ENCODE results near the gene PRDM15.

Gene PRDM15

DNA sequence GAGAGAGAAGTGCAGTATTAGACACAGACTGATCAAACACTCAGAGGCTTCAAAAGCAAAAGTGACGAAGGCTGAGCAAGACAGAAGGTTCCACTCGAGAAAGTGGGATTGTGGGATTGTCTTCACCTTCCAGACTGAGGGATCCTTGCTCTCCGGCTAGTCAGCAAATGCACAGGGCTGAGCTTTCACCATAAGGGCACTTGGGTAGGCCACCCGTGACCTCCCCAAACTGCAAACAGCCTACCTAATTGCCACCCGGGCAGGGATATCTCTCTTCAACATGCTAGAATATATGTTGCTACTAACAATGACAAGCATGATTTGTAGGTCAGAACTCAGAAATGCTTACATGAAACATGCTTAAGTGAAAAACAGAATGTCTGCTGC, 77.0 kb downstream of the PRDM15 start:
- TF ChIP-seq, protein P1, sequence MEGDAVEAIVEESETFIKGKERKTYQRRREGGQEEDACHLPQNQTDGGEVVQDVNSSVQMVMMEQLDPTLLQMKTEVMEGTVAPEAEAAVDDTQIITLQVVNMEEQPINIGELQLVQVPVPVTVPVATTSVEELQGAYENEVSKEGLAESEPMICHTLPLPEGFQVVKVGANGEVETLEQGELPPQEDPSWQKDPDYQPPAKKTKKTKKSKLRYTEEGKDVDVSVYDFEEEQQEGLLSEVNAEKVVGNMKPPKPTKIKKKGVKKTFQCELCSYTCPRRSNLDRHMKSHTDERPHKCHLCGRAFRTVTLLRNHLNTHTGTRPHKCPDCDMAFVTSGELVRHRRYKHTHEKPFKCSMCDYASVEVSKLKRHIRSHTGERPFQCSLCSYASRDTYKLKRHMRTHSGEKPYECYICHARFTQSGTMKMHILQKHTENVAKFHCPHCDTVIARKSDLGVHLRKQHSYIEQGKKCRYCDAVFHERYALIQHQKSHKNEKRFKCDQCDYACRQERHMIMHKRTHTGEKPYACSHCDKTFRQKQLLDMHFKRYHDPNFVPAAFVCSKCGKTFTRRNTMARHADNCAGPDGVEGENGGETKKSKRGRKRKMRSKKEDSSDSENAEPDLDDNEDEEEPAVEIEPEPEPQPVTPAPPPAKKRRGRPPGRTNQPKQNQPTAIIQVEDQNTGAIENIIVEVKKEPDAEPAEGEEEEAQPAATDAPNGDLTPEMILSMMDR (IDR thresholded peaks at IDR 0.05; ENCODE audit: extremely low read depth, insufficient read depth, missing control alignments) = no peak
- in situ Hi-C loops (cut with MboI; ENCODE audit: low pct_unique_long_range_greater_than_20kb, low sequenced_read_pairs, unreplicated experiment) = no loop called here
- DNase-seq (ENCODE audit: low spot score) = no peak

DNA sequence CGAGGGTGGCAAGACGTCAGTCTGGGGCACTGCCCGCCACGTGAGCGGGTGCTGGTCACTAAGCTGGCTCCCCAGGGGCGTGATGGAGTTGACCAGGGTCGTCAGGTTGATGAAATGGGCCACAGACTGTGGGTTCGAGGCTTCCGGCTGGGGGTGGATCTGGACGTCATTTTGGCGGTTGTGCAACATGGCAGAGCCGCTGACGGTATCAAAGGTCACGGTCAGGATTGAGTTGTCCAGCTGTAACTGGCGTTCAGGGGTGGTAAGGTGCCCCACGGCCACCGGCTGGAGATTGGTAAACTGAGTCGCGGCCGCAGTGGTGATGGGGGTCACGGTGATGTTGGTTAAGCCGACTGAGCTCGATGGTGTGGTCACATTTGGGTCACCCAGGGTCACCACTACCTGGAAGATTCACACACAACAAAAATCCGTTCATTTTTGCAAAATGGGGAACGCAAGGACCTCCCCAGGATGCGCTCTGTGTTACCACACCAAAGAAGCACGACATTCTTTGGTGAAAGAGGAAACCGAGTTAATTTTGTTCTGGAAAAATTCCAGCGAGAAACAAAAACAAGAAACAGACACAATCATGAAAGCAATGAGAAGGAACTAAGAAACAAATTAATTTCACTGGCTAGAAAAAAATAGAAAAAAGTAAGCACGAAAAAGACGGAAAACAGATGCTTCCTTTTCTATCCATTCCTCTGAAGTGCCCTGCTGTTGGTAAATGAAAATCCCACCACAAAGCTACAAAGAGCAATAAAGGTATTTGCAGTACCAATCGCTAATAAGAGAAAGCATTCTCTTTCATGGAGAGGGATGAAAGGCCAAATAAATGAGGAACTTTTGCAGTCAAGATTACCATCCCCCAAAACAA, 77.6 kb downstream of the PRDM15 start:
- TF ChIP-seq, protein P1 (IDR thresholded peaks at IDR 0.05; ENCODE audit: extremely low read depth, insufficient read depth, missing control alignments) = no peak
- in situ Hi-C loops (cut with MboI; ENCODE audit: low pct_unique_long_range_greater_than_20kb, low sequenced_read_pairs, unreplicated experiment) = no loop called here
- no peak for DNase-seq (ENCODE audit: low spot score)

DNA sequence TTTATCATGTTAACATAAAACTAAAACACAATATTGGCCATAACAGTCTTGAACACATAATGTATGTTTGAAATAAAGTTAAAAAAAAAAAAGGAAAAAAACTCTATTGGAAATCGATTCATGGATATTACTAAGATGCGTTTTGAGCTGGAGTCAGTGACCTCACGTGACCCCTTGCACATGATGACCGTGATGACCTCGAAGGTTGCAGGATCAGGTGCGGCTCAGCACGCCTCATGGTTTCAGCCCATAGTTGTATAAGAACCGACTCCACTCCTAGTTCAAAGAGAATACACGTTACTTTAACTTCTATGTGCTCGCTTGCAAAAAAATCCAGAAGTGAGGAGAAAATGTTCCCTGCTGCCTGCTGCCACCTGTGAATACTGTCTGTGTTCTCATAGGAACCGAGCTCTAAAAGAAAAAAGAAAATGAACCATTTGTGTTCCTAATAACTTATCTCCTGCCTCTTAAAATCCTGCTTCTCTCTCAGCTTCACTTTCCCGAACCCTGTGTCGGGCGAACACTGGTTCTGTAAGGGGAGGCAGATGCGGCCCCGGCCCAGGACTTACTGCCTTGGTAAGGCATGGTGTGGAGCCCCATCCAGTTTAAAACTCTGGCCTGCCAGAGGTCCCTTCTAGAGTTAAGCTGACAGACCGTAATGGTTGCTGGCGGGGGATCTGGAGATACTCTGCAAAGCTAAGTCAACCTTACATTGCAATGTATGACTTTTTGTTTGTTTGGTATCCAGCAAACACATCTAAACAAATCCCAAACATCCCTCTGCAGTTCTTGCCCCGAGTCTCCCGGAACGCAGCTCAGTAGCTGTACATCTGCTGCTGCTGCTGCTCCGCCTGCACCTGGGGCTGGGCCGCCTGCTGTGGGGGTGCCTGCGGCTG, 78.5 kb downstream of the PRDM15 start:
- no peak for DNase-seq (ENCODE audit: low spot score)
- in situ Hi-C loops (cut with MboI; ENCODE audit: low pct_unique_long_range_greater_than_20kb, low sequenced_read_pairs, unreplicated experiment) = no loop called here
- TF ChIP-seq, protein P1 (IDR thresholded peaks at IDR 0.05; ENCODE audit: extremely low read depth, insufficient read depth, missing control alignments) = no peak

DNA sequence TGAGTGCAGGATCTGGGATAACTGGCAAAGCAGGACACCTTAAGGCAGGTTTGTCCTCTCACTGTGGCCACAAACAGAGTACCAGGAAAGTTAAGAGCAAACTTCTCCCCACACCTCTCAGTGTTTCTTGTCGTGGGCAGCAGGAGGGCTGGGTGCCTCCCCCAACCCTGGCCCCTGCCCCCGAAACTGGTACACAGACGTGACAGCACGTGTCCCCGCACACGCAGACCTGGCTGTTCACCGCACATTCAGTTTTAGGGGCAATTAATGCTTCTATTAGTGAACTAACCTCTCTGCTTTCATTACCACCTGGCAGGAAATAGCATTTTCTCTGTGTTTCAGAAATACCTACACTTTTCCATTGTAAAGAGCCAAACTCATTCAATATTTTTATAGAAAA, 79.4 kb downstream of the PRDM15 start:
- TF ChIP-seq, protein P1 (IDR thresholded peaks at IDR 0.05; ENCODE audit: extremely low read depth, insufficient read depth, missing control alignments) = no peak
- in situ Hi-C loops (cut with MboI; ENCODE audit: low pct_unique_long_range_greater_than_20kb, low sequenced_read_pairs, unreplicated experiment) = no loop called here

DNA sequence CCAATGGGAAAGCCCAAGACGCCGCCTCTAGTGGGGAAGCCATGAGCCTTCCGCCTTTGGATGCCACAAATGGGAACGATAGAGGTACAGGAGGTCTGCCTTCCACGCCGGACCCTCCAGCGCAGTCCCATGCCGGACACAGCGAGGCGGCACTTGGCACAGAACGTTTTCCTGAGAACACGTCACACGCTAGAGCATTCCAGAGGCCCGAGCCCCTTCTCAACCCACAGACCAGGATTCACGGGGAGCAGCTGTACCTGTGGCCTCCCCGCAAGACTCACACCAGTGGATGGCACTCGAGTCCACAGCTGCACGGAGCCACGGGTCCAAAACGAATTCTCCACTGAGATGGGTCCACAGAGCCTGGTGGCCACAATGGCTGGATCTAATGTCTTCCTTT, 80.8 kb downstream of the PRDM15 start:
- in situ Hi-C loops (cut with MboI; ENCODE audit: low pct_unique_long_range_greater_than_20kb, low sequenced_read_pairs, unreplicated experiment) = no loop called here
- DNase-seq (ENCODE audit: low spot score) = no peak
- TF ChIP-seq, protein P1 (IDR thresholded peaks at IDR 0.05; ENCODE audit: extremely low read depth, insufficient read depth, missing control alignments) = no peak

More for the DNA sequence above, 79.4 kb downstream of the PRDM15 start:
- DNase-seq (ENCODE audit: low spot score) = no peak

DNA sequence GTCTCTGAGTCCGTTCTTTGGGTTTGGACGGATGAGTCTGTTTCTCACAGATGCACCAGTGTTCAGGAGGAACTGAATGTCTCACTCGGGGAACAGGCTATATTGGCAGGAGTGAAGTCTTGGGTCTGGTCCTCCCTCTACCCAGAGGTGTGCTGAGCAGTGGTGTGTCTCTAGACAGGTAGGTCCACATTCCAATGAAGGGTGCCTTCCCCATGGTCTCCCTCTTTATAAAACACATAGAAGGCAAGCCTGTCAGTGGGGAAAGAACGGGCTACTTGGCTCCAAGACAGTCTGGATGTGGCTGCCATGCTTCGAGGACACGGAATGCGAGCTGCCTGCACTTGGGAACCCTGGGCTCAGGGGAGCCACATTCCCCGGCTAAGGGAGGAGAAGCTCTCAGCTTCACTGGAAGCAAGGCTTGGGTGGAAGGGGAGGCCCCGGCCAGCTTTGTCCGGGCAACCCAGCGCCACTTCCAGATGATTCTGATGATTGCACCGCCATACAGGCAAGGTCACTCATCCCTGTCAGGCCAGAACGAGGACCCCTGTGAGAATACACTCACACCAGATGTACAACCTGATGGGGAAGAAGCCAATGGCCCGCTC, 82.6 kb downstream of the PRDM15 start:
- in situ Hi-C loops (cut with MboI; ENCODE audit: low pct_unique_long_range_greater_than_20kb, low sequenced_read_pairs, unreplicated experiment) = no loop called here
- no peak for DNase-seq (ENCODE audit: low spot score)
- TF ChIP-seq, protein P1 (IDR thresholded peaks at IDR 0.05; ENCODE audit: extremely low read depth, insufficient read depth, missing control alignments) = no peak

All from GM13977 (cell line).